ENCODE results near the gene CELA2B.

DNA sequence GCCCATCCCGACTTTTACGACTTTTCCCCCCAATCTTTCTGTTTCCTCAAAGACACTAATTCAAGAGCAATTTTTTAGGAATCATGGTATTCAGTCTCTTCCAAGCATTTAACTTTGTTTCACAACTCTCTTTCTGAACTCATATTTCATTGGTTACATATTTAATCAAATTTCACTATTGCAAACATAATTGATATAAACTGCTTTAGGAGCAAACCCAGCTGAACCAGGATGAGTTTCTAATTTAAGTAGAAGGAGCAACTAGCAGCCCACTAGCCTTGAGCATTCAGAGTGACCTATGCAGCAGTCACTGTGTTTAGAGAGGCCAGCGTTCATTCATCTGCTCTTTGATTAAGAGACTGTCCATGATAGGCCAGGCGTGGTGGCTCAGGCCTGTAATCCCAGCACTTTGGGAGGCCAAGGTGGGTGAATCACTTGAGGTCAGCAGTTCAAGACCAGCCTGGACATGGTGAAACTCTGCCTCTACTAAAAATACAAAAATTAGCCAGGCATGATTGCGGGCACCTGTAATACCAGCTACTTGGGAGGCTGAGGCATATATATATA lies 1.8 kb downstream of the CELA2B start:
- no peak for TF ChIP-seq POLR2AphosphoS5 (IDR thresholded peaks at IDR 0.05)
- TF ChIP-seq, protein P1, sequence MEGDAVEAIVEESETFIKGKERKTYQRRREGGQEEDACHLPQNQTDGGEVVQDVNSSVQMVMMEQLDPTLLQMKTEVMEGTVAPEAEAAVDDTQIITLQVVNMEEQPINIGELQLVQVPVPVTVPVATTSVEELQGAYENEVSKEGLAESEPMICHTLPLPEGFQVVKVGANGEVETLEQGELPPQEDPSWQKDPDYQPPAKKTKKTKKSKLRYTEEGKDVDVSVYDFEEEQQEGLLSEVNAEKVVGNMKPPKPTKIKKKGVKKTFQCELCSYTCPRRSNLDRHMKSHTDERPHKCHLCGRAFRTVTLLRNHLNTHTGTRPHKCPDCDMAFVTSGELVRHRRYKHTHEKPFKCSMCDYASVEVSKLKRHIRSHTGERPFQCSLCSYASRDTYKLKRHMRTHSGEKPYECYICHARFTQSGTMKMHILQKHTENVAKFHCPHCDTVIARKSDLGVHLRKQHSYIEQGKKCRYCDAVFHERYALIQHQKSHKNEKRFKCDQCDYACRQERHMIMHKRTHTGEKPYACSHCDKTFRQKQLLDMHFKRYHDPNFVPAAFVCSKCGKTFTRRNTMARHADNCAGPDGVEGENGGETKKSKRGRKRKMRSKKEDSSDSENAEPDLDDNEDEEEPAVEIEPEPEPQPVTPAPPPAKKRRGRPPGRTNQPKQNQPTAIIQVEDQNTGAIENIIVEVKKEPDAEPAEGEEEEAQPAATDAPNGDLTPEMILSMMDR (IDR thresholded peaks at IDR 0.05), result no peak
